TTC549 (cell line): ENCODE data around the gene LRAT.

Experiments used
- FAIRE-seq: peaks from 2 replicates; lab custom pipeline; 2012; peaks lifted over from hg19 to GRCh38; lab: Jason Lieb, UNC

Gene LRAT

GRCh38 chr4:154778264-154778663 is 34.5 kb downstream of the LRAT start:
- FAIRE-seq = no peak

GRCh38 chr4:154779362-154779947 is 35.7 kb downstream of the LRAT start:
- peak; percentile 65 for FAIRE-seq

- no peak for FAIRE-seq
Observed at GRCh38 chr4:154781126-154781982, 37.6 kb downstream of the LRAT start, which contains the start of gene RBM46. Gene RBM46, plus strand, starts transcription at chr4:154781272. Its CDS starts 15,481 bp downstream, at chr4:154796753.

- no peak for FAIRE-seq
Observed at GRCh38 chr4:154781983-154782293, 38.1 kb downstream of the LRAT start.
